Right ventricle myocardium inferior (tissue), 1 donor: ENCODE results near the gene IGFBP3. TPM values are rescaled to one million over a fixed set of nuclear protein-coding genes. Genes with fewer than 3 reads are reported as not detected.

ENCODE experiments used
- ATAC-seq: fragments of 200-7000 bp; cut with Tn5 transposase; one replicate; pipeline ENCODE4 v1.9.1; 2020; ENCODE audit warnings: mild to moderate bottlenecking, moderate library complexity
- DNase-seq: peaks from one replicate; pipeline ENCODE4 v3.0.0; 2021; ENCODE audit errors: missing footprints
- intact Hi-C: fragments of 100-400 bp; cut with DNase I; formaldehyde crosslinking; loops from one replicate; pipeline ENCODE4 v1.11.0; 2022
- total RNA-seq: library from RNA; stranded (reverse); fragmentation: NEBNext Ultra II Directional; extraction: Animal tissue kit (Norgen Biotek cat#: 25700); gene quantifications from one replicate; pipeline ENCODE4 v1.2.1, GENCODE V29; 2021
- donor health status: DM: no; HTN: yes; CAD: no; lungs with severe emphysema.

IGFBP3 gene
- total RNA-seq, 1 donor from 2014 or later, result 45.4 TPM

GRCh38 chr7:45901566-45901965 lies 19.5 kb downstream of the IGFBP3 start:
- ATAC-seq (no peak), DNase-seq (no peak)
- intact Hi-C loops, result no loop called here

- DNase-seq (no peak), ATAC-seq (no peak)
- intact Hi-C loops, result loop anchor here (5.0 kb wide), 1 partner anchor 1354 kb away; no protein-coding TSS in a partner anchor
Observed at GRCh38 chr7:45898222-45898621, 22.9 kb downstream of the IGFBP3 start.

- intact Hi-C loops, result loop anchor here (5.0 kb wide), 1 partner anchor 1355 kb away; no protein-coding TSS in a partner anchor
- ATAC-seq, result no peak
Observed at GRCh38 chr7:45897042-45897690, 23.9 kb downstream of the IGFBP3 start.

GRCh38 chr7:45894665-45895062 lies 26.4 kb downstream of the IGFBP3 start:
- ATAC-seq, result no peak
- intact Hi-C loops, result loop anchor here (5.0 kb wide), 1 partner anchor 1358 kb away; no protein-coding TSS in a partner anchor
- no peak for DNase-seq

More at GRCh38 chr7:45897042-45897690, 23.9 kb downstream of the IGFBP3 start:
- no peak for DNase-seq

- ATAC-seq, result no peak
- intact Hi-C loops, result no loop called here
- DNase-seq, result no peak
Observed at GRCh38 chr7:45893996-45894664, 26.9 kb downstream of the IGFBP3 start.

GRCh38 chr7:45893374-45893995 lies 27.6 kb downstream of the IGFBP3 start:
- ATAC-seq (no peak), DNase-seq (no peak)
- intact Hi-C loops, result no loop called here

- intact Hi-C loops, result no loop called here
- DNase-seq (no peak), ATAC-seq (no peak)
Observed at GRCh38 chr7:45892407-45893035, 28.6 kb downstream of the IGFBP3 start.

- intact Hi-C loops, result no loop called here
- DNase-seq (no peak), ATAC-seq (no peak)
Observed at GRCh38 chr7:45891462-45892402, 29.3 kb downstream of the IGFBP3 start.

GRCh38 chr7:45890902-45891461 lies 30.1 kb downstream of the IGFBP3 start:
- DNase-seq, result no peak
- intact Hi-C loops, result no loop called here
- ATAC-seq, result no peak

- intact Hi-C loops, result no loop called here
- ATAC-seq (no peak), DNase-seq (no peak)
Observed at GRCh38 chr7:45890125-45890901, 30.8 kb downstream of the IGFBP3 start.

GRCh38 chr7:45889367-45890067 lies 31.6 kb downstream of the IGFBP3 start:
- no peak for DNase-seq
- no peak for ATAC-seq
- intact Hi-C loops, result no loop called here

- intact Hi-C loops, result no loop called here
- DNase-seq (no peak), ATAC-seq (no peak)
Observed at GRCh38 chr7:45888993-45889366, 32.1 kb downstream of the IGFBP3 start.

GRCh38 chr7:45888185-45888992 lies 32.7 kb downstream of the IGFBP3 start, which contains the start of gene IGFBP1:
Gene IGFBP1 (plus strand): TSS chr7:45888488. CDS start chr7:45888653, 165 bp downstream.
- intact Hi-C loops, result no loop called here
- DNase-seq (peak; percentile 68), ATAC-seq (peak; percentile 40)

GRCh38 chr7:45886931-45887667 lies 34.0 kb downstream of the IGFBP3 start:
- intact Hi-C loops, result no loop called here
- DNase-seq (no peak), ATAC-seq (no peak)

GRCh38 chr7:45885264-45885882 lies 35.7 kb downstream of the IGFBP3 start:
- intact Hi-C loops, result no loop called here
- DNase-seq (no peak), ATAC-seq (no peak)
